Transverse colon (tissue), 4 donors: ENCODE data around the gene FBLN5. TPM values are rescaled to one million over a fixed set of nuclear protein-coding genes. Genes with fewer than 3 reads are reported as not detected.

Source experiments
- DNase-seq: peaks from one replicate; pipeline ENCODE4 v3.0.0-alpha.2; 2019
- H3K27ac ChIP-seq, 4 donors: fragments of 200-600 bp; sonication (generic); 2 replicates each; pipeline ENCODE4 v1.5.1; 2016 to 2018; ENCODE audit warnings: inconsistent platforms in 4 of 4
- H3K27me3 ChIP-seq: fragments of 200-600 bp; sonication (generic); 2 replicates; pipeline ENCODE4 v1.5.1; 2017; ENCODE audit warnings: inconsistent platforms
- H3K36me3 ChIP-seq, 4 donors: fragments of 200-600 bp; sonication (generic); 2 replicates each; pipeline ENCODE4 v1.5.1; 2017 to 2019; ENCODE audit warnings: inconsistent platforms in 4 of 4
- H3K4me1 ChIP-seq, 4 donors: fragments of 200-600 bp; sonication (generic); 2 replicates each; pipeline ENCODE4 v1.5.1; 2017 to 2020; ENCODE audit warnings: inconsistent platforms in 4 of 4
- H3K4me3 ChIP-seq, 4 donors: fragments of 200-600 bp; sonication (generic); 1 replicate in 1 of 4; 2 replicates in 3 of 4; pipeline versions ENCODE4 v1.5.1 to v1.6.1; 2017 to 2019; ENCODE audit warnings: inconsistent platforms in 4 of 4
- H3K9me3 ChIP-seq, 2 donors: fragments of 200-600 bp; sonication (generic); 2 replicates each; pipeline ENCODE4 v1.5.1; 2017 to 2019; ENCODE audit warnings: inconsistent platforms in 2 of 2
- CTCF ChIP-seq, 5 experiments: fragments of 200-600 bp in 3 of 5; fragments of 450-650 bp in 2 of 5; sonication (generic) in 3 of 5; IDR thresholded peaks; 1 replicate in 2 of 5; 2 replicates in 3 of 5; pipeline ENCODE4 v1.5.1; 2016 to 2017; ENCODE audit warnings: antibody characterized with exemption in 5 of 5, inconsistent platforms in 3 of 5, mild to moderate bottlenecking in 2 of 5, moderate library complexity in 1 of 5
- EP300 ChIP-seq: sonication (generic); formaldehyde crosslinking; IDR thresholded peaks from one replicate; pipeline ENCODE4 v1.6.1; 2017; ENCODE audit warnings: antibody characterized with exemption, low read depth
- POLR2A ChIP-seq: fragments of 450-650 bp; IDR thresholded peaks from one replicate; pipeline ENCODE4 v1.6.1; 2016; ENCODE audit warnings: antibody characterized with exemption, mild to moderate bottlenecking, moderate library complexity
- POLR2AphosphoS5 ChIP-seq, 3 donors: sonication (generic); formaldehyde crosslinking; IDR thresholded peaks; one replicate each; pipeline ENCODE4 v1.6.1; 2016; ENCODE audit warnings: antibody characterized with exemption in 3 of 3
- WGBS, 2 donors: methylation state at CpG; one replicate each; pipeline ENCODE4 v1.1.5; 2018; ENCODE audit warnings: low coverage in 1 of 2; 5-methylcytosine and 5-hydroxymethylcytosine counted together
- in situ Hi-C, 4 donors: fragments of 200-750 bp; cut with MboI; loops; one replicate each; pipeline versions ENCODE4 v1.15.0 to v1.15.1; 2017; ENCODE audit warnings: low sequenced_read_pairs in 3 of 4, low pct_ligation_motif_present in 1 of 4, low pct_unique_long_range_greater_than_20kb in 1 of 4
- intact Hi-C: fragments of 100-400 bp; cut with DNase I; formaldehyde crosslinking; loops from one replicate; pipeline ENCODE4 v1.15.1; 2023; ENCODE audit warnings: low total_unique reads
- total RNA-seq, 4 donors: library from RNA; depleted of rRNA; stranded (reverse); fragments of >200 nt; gene quantifications; one replicate each; pipeline ENCODE4 v1.1.0, GENCODE V29; 2016

Gene FBLN5
- total RNA-seq, 4 donors from 2014 or later: 14.6 to 120 (median 38.7) TPM

GRCh38 chr14:91884664-91885063, 62.8 kb downstream of the FBLN5 start:
- 79 to 83% methylated on average over 2 to 6 of the region's 6 CpGs for WGBS, 2 donors
- H3K4me3 ChIP-seq: no peak overlapping the region
- in situ Hi-C loops (no loop called here), intact Hi-C loops (no loop called here)
- H3K36me3 ChIP-seq: no peaks in the 10 kb centered on the region
- no peak for DNase-seq
- H3K27ac ChIP-seq: peak overlapping the region in 2 of 4 donors; percentile 18 to 26
- TF ChIP-seq POLR2A (no peak), EP300 (no peak), POLR2AphosphoS5 (IDR thresholded peaks at IDR 0.05) (no peak), CTCF (IDR thresholded peaks at IDR 0.05) (no peak)
- H3K27me3 ChIP-seq: no peaks in the 10 kb centered on the region
- no peaks in the 10 kb centered on the region for H3K9me3 ChIP-seq
- peaks cover under 1 to 8% (median 4%) of the 10 kb centered on the region in 4 donors for H3K4me1 ChIP-seq

GRCh38 chr14:91883753-91884152, 63.7 kb downstream of the FBLN5 start:
- TF ChIP-seq POLR2AphosphoS5 (IDR thresholded peaks at IDR 0.05): peak in 1 of 3 donors; percentile 55
- no peak for TF ChIP-seq POLR2A
- TF ChIP-seq EP300: no peak
- in situ Hi-C loops (no loop called here), intact Hi-C loops (no loop called here)
- WGBS, 2 donors: 82% methylated on average over 9 of the region's 9 CpGs; no CpG with 5 or more reads in 1 of the 2 donors
- no peaks in the 10 kb centered on the region for H3K27me3 ChIP-seq
- no peak overlapping the region for H3K4me3 ChIP-seq
- peak overlapping the region in 2 of 4 donors; percentile 18 to 26 for H3K27ac ChIP-seq
- DNase-seq: no peak
- no peaks in the 10 kb centered on the region for H3K4me1 ChIP-seq
- H3K9me3 ChIP-seq: no peaks in the 10 kb centered on the region
- H3K36me3 ChIP-seq: no peaks in the 10 kb centered on the region

GRCh38 chr14:91882776-91883175, 64.7 kb downstream of the FBLN5 start:
- peak overlapping the region in 2 of 4 donors; percentile 8 to 43 for H3K27ac ChIP-seq
- H3K9me3 ChIP-seq: no peaks in the 10 kb centered on the region
- 78% methylated on average over 4 of the region's 4 CpGs; no CpG with 5 or more reads in 1 of the 2 donors for whole genome bisulfite sequencing, 2 donors
- intact Hi-C loops (no loop called here), in situ Hi-C loops (no loop called here)
- no peaks in the 10 kb centered on the region for H3K4me1 ChIP-seq
- TF ChIP-seq POLR2A: no peak
- no peak for TF ChIP-seq EP300
- no peak for TF ChIP-seq CTCF (IDR thresholded peaks at IDR 0.05)
- TF ChIP-seq POLR2AphosphoS5 (IDR thresholded peaks at IDR 0.05): no peak
- H3K27me3 ChIP-seq: no peaks in the 10 kb centered on the region
- no peak for DNase-seq
- no peaks in the 10 kb centered on the region for H3K36me3 ChIP-seq
- H3K4me3 ChIP-seq: no peak overlapping the region

GRCh38 chr14:91882369-91882768, 65.1 kb downstream of the FBLN5 start:
- intact Hi-C loops: no loop called here
- no peak for DNase-seq
- H3K4me1 ChIP-seq: no peaks in the 10 kb centered on the region
- H3K36me3 ChIP-seq: no peaks in the 10 kb centered on the region
- H3K27ac ChIP-seq: peak overlapping the region in 1 of 4 donors; percentile 8
- TF ChIP-seq EP300: no peak
- TF ChIP-seq POLR2A: no peak
- TF ChIP-seq CTCF (IDR thresholded peaks at IDR 0.05): no peak
- TF ChIP-seq POLR2AphosphoS5 (IDR thresholded peaks at IDR 0.05): no peak
- H3K9me3 ChIP-seq: no peaks in the 10 kb centered on the region
- WGBS, 2 donors: 88 to 100% methylated on average over 1 to 5 of the region's 5 CpGs
- in situ Hi-C loops: no loop called here
- no peak overlapping the region for H3K4me3 ChIP-seq
- H3K27me3 ChIP-seq: no peaks in the 10 kb centered on the region

- Histone ChIP-seq H3K36me3 (no peaks in the 10 kb centered on the region), H3K9me3 (no peaks in the 10 kb centered on the region), H3K4me1 (peaks cover 0 to 15% (median 0%) of the 10 kb centered on the region in 4 donors), H3K27me3 (no peaks in the 10 kb centered on the region), H3K4me3 (no peak overlapping the region), H3K27ac (no peak overlapping the region)
- in situ Hi-C loops: no loop called here
- DNase-seq: no peak
- TF ChIP-seq POLR2A: no peak
- no peak for TF ChIP-seq EP300
- no peak for TF ChIP-seq CTCF (IDR thresholded peaks at IDR 0.05)
- no peak for TF ChIP-seq POLR2AphosphoS5 (IDR thresholded peaks at IDR 0.05)
- 88 to 93% methylated on average over 1 to 6 of the region's 6 CpGs for WGBS, 2 donors
- intact Hi-C loops: no loop called here
Measured at GRCh38 chr14:91879196-91879595, 68.3 kb downstream of the FBLN5 start.
